Measurements from ENCODE around the gene TXNL1.
"Not testable (repeated sequence)": the region's sequence is repeated elsewhere in the genome, so short reads cannot be mapped to it uniquely, and the experiment has no call there.

Gene TXNL1

GRCh38 chr18:56638232-56639103, at the start of gene TXNL1:
Gene TXNL1 (minus strand): TSS chr18:56638592. CDS start chr18:56638440, 152 bp downstream.
- DNase-seq: peak; percentile 100

- no peak for DNase-seq
Observed at GRCh38 chr18:56684277-56684676, 45.9 kb upstream of the TXNL1 start.

GRCh38 chr18:56678836-56679565, 40.6 kb upstream of the TXNL1 start:
- DNase-seq: no peak

- DNase-seq: no peak
Observed at GRCh38 chr18:56676639-56677038, 38.2 kb upstream of the TXNL1 start.

- no peak for DNase-seq
Observed at GRCh38 chr18:56672981-56673380, 34.6 kb upstream of the TXNL1 start.

GRCh38 chr18:56672391-56672790, 34.0 kb upstream of the TXNL1 start:
- no peak for DNase-seq

GRCh38 chr18:56662902-56663301, 24.5 kb upstream of the TXNL1 start:
- no peak for DNase-seq

- no peak for DNase-seq
Observed at GRCh38 chr18:56662502-56662901, 24.1 kb upstream of the TXNL1 start.

GRCh38 chr18:56662063-56662408, 23.6 kb upstream of the TXNL1 start:
- no peak for DNase-seq

- DNase-seq: no peak
Observed at GRCh38 chr18:56661360-56662062, 23.1 kb upstream of the TXNL1 start.

- DNase-seq: no peak
Observed at GRCh38 chr18:56660655-56661054, 22.3 kb upstream of the TXNL1 start.

- no peak for DNase-seq
Observed at GRCh38 chr18:56659111-56659510, 20.7 kb upstream of the TXNL1 start.

GRCh38 chr18:56658261-56658660, 19.9 kb upstream of the TXNL1 start:
- no peak for DNase-seq

GRCh38 chr18:56654280-56654679, 15.9 kb upstream of the TXNL1 start:
- not testable (repeated sequence) for DNase-seq

GRCh38 chr18:56652802-56653201, 14.4 kb upstream of the TXNL1 start:
- DNase-seq: no peak

- no peak for DNase-seq
Observed at GRCh38 chr18:56651771-56652092, 13.3 kb upstream of the TXNL1 start.

GRCh38 chr18:56650944-56651770, 12.8 kb upstream of the TXNL1 start, which contains the start of gene WDR7:
Gene WDR7 (plus strand): TSS chr18:56651359. CDS start chr18:56672516, 21,157 bp downstream.
- peak; percentile 93 for DNase-seq

GRCh38 chr18:56649996-56650395, 11.6 kb upstream of the TXNL1 start:
- no peak for DNase-seq

- DNase-seq: no peak
Observed at GRCh38 chr18:56647951-56648893, 9.8 kb upstream of the TXNL1 start.

- no peak for DNase-seq
Observed at GRCh38 chr18:56647071-56647470, 8.7 kb upstream of the TXNL1 start.

- no peak for DNase-seq
Observed at GRCh38 chr18:56645415-56646016, 7.1 kb upstream of the TXNL1 start.

Data from activated CD8-positive, alpha-beta memory T cell treated with anti-CD3 and anti-CD28 coated beads, Interleukin-2, amount 50 U/mL, for 4 hours (primary cell).